Progenitor cell of endocrine pancreas (in vitro differentiated cells): ENCODE data around the gene PIR. TPM values are rescaled to one million over a fixed set of nuclear protein-coding genes. Genes with fewer than 3 reads are reported as not detected.

Experiments used
- DNase-seq: peaks from one replicate; pipeline ENCODE4 v3.0.0; 2021; ENCODE audit warnings: low spot score; ENCODE audit not compliant: unreplicated experiment
- H3K27ac Mint-ChIP-seq: 2 replicates; pipeline ENCODE4 v1.8.0; 2021; ENCODE audit warnings: mild to moderate bottlenecking, moderate library complexity, mixed read lengths
- H3K27me3 Mint-ChIP-seq: 2 replicates; pipeline ENCODE4 v1.8.0; 2021; ENCODE audit warnings: mixed read lengths
- H3K36me3 Mint-ChIP-seq: 2 replicates; pipeline ENCODE4 v1.8.0; 2022; ENCODE audit warnings: mixed read lengths; ENCODE audit not compliant: insufficient read depth
- H3K4me1 Mint-ChIP-seq: 2 replicates; pipeline ENCODE4 v1.8.0; 2021; ENCODE audit warnings: low read depth, mixed read lengths
- H3K4me3 Mint-ChIP-seq: 2 replicates; pipeline ENCODE4 v1.8.0; 2021; ENCODE audit warnings: low read depth, mild to moderate bottlenecking, moderate library complexity, mixed read lengths
- H3K9me3 Mint-ChIP-seq: 2 replicates; pipeline ENCODE4 v1.8.0; 2021; ENCODE audit warnings: low read depth, mixed read lengths
- CTCF ChIP-seq: fragments of 200-600 bp; sonication (generic); IDR thresholded peaks from one replicate; pipeline ENCODE4 v1.5.0; 2021; ENCODE audit warnings: antibody characterized with exemption, mild to moderate bottlenecking; ENCODE audit not compliant: unreplicated experiment
- total RNA-seq: library from RNA; stranded (reverse); gene quantifications from 2 replicates; pipeline ENCODE4 v1.2.1, GENCODE V29; 2021

The PIR gene
- total RNA-seq, 1 donor from 2014 or later: 14.9 TPM

GRCh38 chrX:15448010-15448639, 45.0 kb downstream of the PIR start:
- no peaks in the 10 kb centered on the region for H3K27me3 Mint-ChIP-seq
- TF ChIP-seq CTCF: no peak
- no peak overlapping the region for H3K27ac Mint-ChIP-seq
- H3K4me3 Mint-ChIP-seq: no peak overlapping the region
- H3K9me3 Mint-ChIP-seq: peaks cover 5% of the 10 kb centered on the region
- peaks cover 6% of the 10 kb centered on the region for H3K36me3 Mint-ChIP-seq
- no peak for DNase-seq
- H3K4me1 Mint-ChIP-seq: peaks cover 3% of the 10 kb centered on the region

DNA sequence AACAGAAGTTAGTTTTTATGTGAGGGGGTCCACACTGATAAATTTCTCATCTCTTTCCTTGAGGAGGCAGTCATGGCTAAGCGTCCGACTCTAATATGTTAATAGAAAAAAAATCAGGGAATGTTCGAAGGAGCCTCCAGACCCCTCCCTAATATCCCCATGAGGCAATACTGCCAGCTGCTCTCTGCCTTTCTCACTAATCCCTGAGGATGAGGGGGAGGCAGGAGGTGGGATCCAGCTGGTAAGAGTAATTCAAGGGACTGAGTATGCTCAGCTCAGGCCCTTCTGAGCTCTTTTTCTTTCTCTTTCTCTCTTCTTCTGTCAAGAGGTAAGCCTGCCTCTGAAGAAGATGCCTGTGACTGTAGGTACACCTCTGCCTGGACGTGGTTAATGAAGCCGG, 51.7 kb downstream of the PIR start:
- no peak for TF ChIP-seq CTCF
- Mint-ChIP-seq H3K27ac (no peak overlapping the region), H3K9me3 (peaks cover 3% of the 10 kb centered on the region), H3K27me3 (no peaks in the 10 kb centered on the region), H3K36me3 (peaks cover 4% of the 10 kb centered on the region), H3K4me3 (no peak overlapping the region), H3K4me1 (peaks cover 7% of the 10 kb centered on the region)
- DNase-seq: no peak

DNA sequence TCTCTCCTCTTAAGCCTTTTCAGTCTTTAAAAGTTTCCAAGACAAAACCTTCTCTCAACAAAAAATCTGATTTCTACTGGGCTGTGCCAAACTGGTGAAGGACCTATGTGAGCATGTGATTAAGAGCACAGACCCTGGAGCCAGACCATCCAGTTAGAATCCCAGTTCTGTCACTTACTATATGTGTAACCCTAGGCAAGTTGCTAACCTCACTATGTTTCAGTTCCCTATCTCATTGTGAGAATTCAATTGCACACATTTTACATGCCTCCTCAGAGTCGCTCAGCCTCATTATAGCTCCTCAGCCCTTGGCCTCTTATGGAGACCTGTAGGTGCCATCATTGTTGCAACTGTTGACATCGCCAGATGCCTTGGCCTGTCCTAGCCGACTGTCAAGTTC, 54.8 kb downstream of the PIR start:
- Mint-ChIP-seq H3K9me3 (no peaks in the 10 kb centered on the region), H3K27me3 (peaks cover 10% of the 10 kb centered on the region), H3K4me1 (peaks cover 7% of the 10 kb centered on the region), H3K4me3 (no peak overlapping the region), H3K27ac (no peak overlapping the region), H3K36me3 (peaks cover 1% of the 10 kb centered on the region)
- no peak for DNase-seq
- TF ChIP-seq CTCF: no peak

- Mint-ChIP-seq H3K4me3 (no peak overlapping the region), H3K27ac (no peak overlapping the region), H3K4me1 (peaks cover 7% of the 10 kb centered on the region), H3K9me3 (no peaks in the 10 kb centered on the region), H3K27me3 (peaks cover 16% of the 10 kb centered on the region), H3K36me3 (peaks cover 1% of the 10 kb centered on the region)
- no peak for DNase-seq
- TF ChIP-seq CTCF: no peak
Observed at GRCh38 chrX:15437724-15438123, 55.4 kb downstream of the PIR start.

DNA sequence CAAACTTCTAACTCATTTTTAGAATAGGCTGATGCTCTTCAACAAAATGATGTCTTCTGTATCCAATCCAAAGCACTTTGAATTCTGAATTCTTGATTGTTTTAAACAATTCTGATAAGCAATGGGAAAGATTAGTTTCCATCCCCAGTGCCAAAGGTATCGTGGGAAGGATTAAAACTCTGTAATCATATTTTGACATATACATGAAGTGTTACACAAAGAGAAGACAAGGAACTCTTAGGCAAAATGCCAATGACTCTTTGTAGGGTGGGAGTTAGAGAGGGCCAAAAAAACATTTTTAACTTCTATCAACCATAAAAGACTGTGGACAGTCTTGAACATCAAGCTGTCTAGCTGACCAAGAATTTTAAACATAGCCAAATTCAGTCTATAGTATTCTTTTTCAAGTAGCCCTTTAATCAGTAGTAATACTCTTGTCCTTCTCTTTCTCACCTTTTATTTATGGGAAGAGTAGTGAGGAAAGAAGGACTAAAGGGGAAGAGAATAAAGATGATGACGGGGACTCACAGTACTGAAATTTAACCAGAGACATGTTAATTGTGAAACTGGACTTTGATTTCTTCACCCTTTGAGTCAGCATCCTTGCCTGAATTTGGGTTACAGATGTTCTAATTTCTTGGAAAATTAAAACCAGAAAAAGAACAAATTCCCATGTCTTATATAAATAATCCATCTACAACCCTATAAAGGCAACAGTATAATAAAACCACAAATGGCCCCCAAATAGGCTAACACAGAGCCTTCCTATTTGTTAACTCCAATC, 57.1 kb downstream of the PIR start:
- TF ChIP-seq CTCF: no peak
- no peaks in the 10 kb centered on the region for H3K4me1 Mint-ChIP-seq
- no peaks in the 10 kb centered on the region for H3K9me3 Mint-ChIP-seq
- no peaks in the 10 kb centered on the region for H3K36me3 Mint-ChIP-seq
- H3K4me3 Mint-ChIP-seq: no peak overlapping the region
- no peak overlapping the region for H3K27ac Mint-ChIP-seq
- peaks cover 21% of the 10 kb centered on the region for H3K27me3 Mint-ChIP-seq
- DNase-seq: no peak
